NCI-H1092 treated with DMSO at 0.1 percent for 48 hours (cell line): ENCODE data around the gene FAM76A.
"Not testable (repeated sequence)": the region's sequence is repeated elsewhere in the genome, so short reads cannot be mapped to it uniquely, and the experiment has no call there.

Source experiments
- DNase-seq: peaks from one replicate; lab custom pipeline; 2025; lab: John Stamatoyannopoulos, UW

Gene FAM76A

GRCh38 chr1:27725374-27726172 lies at the start of gene FAM76A:
Gene FAM76A, plus strand, starts transcription at chr1:27725961. Its CDS starts 120 bp downstream, at chr1:27726081.
- peak; percentile 100 for DNase-seq

DNA sequence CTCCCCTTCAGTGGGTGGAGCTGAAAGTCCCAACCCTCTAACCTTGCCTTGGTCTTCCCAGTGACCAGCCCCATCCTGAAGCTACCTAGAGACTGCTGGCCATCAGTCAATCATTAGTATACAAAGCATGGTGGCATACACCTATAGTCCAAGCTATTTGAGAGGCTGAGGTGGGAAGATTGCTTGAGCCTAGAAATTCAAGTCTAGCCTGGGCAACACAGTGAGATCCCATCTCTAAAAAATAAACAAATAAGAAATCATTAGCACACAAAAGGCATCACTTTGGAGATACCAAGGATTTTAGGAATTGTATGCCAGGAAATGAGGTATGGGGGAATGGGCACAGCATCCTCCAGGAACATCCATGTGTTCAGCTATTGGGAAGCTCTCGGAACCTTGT lies 49.4 kb upstream of the FAM76A start:
- no peak for DNase-seq

- DNase-seq: no peak
These were observed 47.0 kb upstream of the FAM76A start for GRCh38 chr1:27678747-27679146.

DNA sequence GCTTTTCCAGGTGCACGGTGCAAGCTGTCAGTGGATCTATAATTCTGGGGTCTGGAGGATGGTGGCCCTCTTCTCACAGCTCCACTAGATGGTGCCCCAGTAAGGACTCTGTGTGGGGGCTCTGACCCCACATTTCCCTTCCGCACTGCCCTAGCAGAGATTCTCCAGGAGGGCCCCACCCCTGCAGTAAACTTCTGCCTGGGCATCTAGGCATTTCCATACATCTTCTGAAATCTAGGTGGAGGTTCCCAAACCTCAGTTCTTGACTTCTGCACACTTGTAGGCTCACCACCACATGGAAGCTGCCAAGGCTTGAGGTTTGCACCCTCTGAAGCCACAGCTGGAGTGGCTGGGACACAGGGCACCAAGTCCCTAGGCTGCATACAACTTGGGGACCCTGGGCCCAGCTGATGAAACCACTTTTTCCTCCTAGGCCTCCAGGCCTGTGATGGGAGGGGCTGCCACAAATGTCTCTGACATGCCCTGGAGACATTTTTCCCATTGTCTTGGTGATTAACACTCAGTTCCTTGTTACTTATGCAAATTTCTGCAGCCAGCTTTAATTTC lies 45.5 kb upstream of the FAM76A start:
- not testable (repeated sequence) for DNase-seq

DNA sequence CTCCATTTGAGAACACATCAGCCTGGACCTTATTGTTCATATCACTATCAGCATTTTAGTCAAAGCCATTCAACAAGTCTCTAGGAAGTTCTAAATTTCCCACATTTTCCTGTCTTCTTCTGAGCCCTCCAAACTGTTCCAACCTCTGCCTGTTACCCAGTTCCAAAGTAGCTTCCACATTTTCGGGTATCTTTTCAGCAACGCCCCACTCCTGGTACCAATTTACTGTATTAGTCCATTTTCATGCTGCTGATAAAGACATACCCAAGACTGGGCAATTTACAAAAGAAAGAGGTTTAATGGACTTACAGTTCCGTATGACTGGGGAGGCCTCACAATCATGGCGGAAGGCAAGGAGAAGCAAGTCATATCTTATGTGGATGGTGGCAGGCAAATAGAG lies 44.2 kb upstream of the FAM76A start:
- not testable (repeated sequence) for DNase-seq

GRCh38 chr1:27682351-27682944 lies 43.3 kb upstream of the FAM76A start:
- no peak for DNase-seq

DNA sequence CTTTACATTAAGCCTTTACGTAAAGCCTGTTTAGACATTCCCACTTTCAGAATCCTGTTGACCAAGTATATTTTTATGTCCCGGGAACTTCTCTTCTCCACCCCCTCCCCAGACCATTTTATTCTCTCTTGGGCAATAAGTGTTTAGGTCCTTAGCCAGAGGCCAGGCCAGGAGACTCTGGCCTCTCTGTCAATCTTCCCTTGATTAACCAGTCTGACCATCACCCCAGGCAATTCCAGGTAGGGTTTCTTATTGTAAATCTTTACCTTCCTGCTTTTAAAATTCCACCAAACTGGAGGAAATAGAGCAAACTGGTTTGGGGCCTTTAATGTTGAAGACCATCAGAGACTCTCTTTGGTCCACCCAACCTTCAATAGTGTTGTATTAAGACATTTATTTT lies 41.6 kb upstream of the FAM76A start:
- DNase-seq: no peak

- no peak for DNase-seq
These were observed 39.4 kb upstream of the FAM76A start for GRCh38 chr1:27686223-27686990.

GRCh38 chr1:27687906-27688305 lies 37.9 kb upstream of the FAM76A start:
- DNase-seq: no peak

GRCh38 chr1:27689423-27690173 lies 36.2 kb upstream of the FAM76A start:
- no peak for DNase-seq

DNA sequence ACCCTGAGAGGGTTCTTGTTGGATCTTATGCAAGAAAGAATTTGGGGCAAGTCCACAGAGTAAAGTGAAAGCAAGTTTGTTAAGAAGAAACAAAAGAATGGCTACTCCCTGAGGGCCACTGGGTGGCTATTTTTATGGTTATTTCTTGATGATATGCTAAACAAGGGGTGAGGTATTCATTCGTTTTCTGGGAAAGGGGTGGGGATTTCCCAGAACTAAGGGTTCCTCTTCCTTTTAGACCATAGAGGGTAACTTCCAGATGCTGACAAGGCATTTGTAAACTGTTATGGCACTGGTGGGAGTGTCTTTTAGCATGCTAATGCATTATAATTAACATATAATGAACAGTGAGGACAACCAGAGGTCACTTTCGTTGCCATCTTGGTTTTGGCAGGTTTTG lies 35.6 kb upstream of the FAM76A start:
- DNase-seq: no peak

DNA sequence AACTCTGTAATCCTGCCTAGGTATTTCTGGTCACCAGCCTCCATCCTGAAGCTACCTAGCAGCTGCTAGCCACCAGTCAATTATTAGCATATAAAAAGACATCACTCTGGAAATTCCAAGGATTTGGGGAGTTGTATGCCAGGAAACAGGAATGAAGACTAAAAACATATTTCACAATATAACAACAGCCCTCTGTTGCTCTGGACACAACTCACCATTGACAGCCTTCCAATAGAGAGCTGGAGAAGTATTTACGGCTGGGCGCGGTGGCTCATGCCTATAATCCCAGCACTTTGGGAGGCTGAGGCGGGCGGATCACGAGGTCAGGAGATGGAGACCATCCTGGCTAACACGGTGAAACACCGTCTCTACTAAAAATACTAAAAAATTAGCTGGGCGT lies 28.9 kb upstream of the FAM76A start:
- DNase-seq: not testable (repeated sequence)

- no peak for DNase-seq
These were observed 20.8 kb upstream of the FAM76A start for GRCh38 chr1:27704958-27705357.

DNA sequence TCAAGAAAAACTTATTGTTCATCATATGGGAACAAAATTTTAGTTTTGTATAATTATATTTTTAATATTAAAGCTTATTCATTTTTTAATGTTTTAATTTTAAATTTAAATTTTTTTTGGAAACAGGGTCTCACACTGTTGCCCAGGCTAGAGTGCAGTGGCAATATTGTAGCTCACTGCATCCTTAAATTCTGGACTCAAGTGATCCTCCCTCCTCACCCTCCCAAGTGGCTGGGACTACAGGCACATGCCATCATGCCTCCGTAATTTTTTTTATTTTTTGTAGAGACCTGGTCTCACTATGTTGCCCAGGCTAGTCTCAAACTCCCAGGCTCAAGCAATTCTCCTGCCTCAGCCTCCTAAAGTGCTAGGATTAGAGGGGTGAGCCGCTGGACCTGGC lies 20.2 kb upstream of the FAM76A start:
- no peak for DNase-seq

DNA sequence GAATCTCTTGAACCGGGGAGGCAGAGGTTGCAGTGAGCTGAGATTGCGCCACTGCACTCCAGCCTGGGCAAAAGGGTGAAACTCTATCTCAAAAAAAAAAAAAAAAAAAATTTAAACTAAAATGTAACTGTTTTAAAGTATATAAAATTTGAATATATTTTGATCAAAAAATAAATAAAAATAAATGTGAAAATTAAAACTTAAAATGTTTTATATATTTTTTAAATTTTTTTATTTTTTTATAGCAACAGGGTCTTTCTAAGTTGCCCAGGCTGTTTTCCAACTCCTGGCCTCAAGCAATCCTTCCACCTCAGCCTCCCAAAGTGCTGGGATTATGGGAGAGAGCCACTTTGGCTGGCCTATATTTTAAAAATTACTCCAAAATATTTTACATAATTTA lies 15.2 kb upstream of the FAM76A start:
- no peak for DNase-seq

DNA sequence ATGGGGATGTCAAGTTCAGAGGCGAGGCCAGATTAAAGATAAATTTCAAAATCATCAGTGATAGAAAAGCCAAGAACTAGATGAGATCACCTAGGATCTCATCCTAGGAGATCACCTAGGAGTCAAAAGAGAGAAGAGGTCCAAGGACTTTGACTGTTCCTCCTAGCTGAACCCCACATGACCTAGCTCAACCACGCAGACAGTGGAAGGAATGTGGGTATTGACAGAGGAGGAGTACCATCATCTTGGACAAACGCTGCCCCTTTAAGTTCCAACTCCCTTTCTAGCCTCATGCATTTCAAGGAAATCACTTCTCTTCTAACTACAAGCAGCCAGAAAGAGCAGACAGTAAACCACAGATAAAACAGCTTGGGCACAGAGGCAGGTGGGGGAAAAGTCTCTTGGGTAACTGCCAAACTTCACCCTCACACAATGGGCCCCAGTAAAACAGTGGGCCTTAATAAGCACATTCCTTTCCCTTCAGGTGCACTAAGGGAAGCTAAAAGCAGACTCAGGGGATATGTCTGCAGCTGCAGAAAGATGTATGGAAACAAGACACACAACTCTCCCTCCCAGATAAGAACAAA lies 12.5 kb upstream of the FAM76A start:
- DNase-seq: no peak

GRCh38 chr1:27713869-27714513 lies 11.8 kb upstream of the FAM76A start:
- no peak for DNase-seq

DNA sequence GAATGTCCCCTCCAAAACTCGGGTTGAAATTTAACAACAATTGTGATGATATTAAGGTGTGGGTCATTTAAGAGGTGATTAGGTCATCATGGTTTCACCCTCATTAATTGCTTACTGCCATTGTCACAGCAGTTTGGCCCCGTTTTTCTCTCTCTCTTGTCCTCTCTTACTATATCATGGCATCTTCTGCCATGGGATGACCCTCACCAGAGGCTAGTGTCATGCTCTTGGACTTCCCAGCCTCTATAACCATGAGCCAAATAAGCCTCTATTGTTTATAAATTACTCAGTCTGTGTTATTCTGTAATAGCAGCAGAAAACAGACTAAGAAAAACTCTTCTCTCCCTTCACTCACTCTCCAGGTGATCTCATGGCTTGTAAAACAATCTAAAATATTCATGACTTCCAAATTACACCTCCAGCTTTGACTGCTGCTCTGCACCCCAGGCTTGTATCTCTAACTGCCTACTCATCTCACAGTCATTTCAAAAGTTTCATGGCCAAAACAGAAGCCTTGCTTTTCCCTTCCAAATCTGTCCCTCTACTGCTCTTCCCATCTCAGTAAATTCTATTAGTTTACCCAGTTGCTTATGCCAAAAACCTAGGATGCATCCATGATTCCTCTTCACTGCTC lies 9.4 kb upstream of the FAM76A start:
- no peak for DNase-seq

- no peak for DNase-seq
These were observed 6.2 kb upstream of the FAM76A start for GRCh38 chr1:27719286-27720251.
